Mammary epithelial cell (primary cell): ENCODE data around the gene RTL1.

Experiments used
- CTCF ChIP-seq, 2 donors: IDR thresholded peaks in 1 of 2; conservative IDR thresholded peaks in 1 of 2; 2 replicates each; pipeline ENCODE4 v1.5.1; 2011 to 2012; ENCODE audit warnings: inconsistent platforms in 2 of 2, low read length in 2 of 2, mild to moderate bottlenecking in 2 of 2, control low read depth in 1 of 2, low read depth in 1 of 2; ENCODE audit not compliant: insufficient read depth in 1 of 2; ENCODE audit errors: extremely low read depth in 1 of 2
- EZH2 ChIP-seq: IDR thresholded peaks from 2 replicates; pipeline ENCODE4 v1.6.1; 2012; ENCODE audit warnings: low read length, inconsistent platforms, borderline replicate concordance

DNA sequence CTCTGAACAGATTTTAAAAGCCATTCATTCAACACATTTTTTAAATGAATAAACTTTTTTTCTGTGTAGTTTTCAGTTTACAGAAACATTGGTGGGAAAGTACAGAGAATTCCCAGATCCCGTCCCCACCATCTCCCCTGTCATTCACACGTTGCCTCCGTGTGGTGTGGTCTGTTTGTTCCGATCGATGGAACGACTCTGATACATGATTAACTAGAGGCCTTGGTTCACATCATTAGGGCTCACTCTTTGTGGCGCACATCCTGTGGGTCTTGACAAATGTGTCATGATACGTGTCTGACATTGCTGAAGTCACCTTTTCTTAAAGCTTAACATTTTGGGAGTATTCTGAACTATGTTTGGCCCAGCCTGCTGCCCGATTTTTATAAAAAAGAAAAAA is 59.1 kb downstream of the RTL1 start:
- TF ChIP-seq CTCF (conservative IDR thresholded peaks at IDR 0.05 in 1 of 2, IDR thresholded peaks at IDR 0.05 in 1 of 2; ENCODE audit: extremely low read depth in 1 of 2, insufficient read depth in 1 of 2, low read depth in 1 of 2, low read length in 2 of 2) (no peak), EZH2 (no peak)
